GM12878 (cell line): ENCODE data around the gene DIP2A. TPM values are rescaled to one million over a fixed set of nuclear protein-coding genes. Genes with fewer than 3 reads are reported as not detected.

ENCODE experiments used
- ATAC-seq: fragments of 200-7000 bp; cut with Tn5 transposase; 3 replicates; pipeline ENCODE4 v1.9.1; 2020; ENCODE audit warnings: mild to moderate bottlenecking, moderate library complexity
- BruUV-seq: library from RNA; stranded (reverse); fragments of 400-500 nt; replicated peaks from 2 replicates; lab custom pipeline; 2021; lab: Mats Ljungman, UMichigan
- CTCF ChIA-PET: fragments of 300-600 bp; sonication (Branson Sonifier 250); formaldehyde crosslinking; extraction: SDS; loops from one replicate; lab custom pipeline; 2021; ENCODE audit warnings: inconsistent platforms; lab: Yijun Ruan, JAX
- POLR2A ChIA-PET: fragments of 350-600 bp; formaldehyde crosslinking; extraction: SDS; loops from one replicate; lab custom pipeline; 2021; ENCODE audit warnings: inconsistent platforms; lab: Charles Lee
- RAD21 ChIA-PET: fragments of 300-600 bp; sonication (Branson Sonifier 250); formaldehyde crosslinking; loops from one replicate; lab custom pipeline; 2023; ENCODE audit warnings: antibody characterized with exemption; ENCODE audit not compliant: unreplicated experiment; lab: Charles Lee
- SMC1A ChIA-PET: fragments of 300-600 bp; sonication (Branson Sonifier 250); formaldehyde crosslinking; loops from one replicate; lab custom pipeline; 2023; ENCODE audit not compliant: unreplicated experiment, uncharacterized antibody; lab: Charles Lee
- DNase-seq: peaks from one replicate; pipeline ENCODE4 v3.0.0-alpha.2; 2011; ENCODE audit warnings: low read depth, low spot score
- FAIRE-seq: peaks from 3 replicates; lab custom pipeline; 2011; peaks lifted over from hg19 to GRCh38; lab: Jason Lieb, UNC
- H2AFZ ChIP-seq: 2 replicates; pipeline ENCODE4 v1.6.0; 2011; ENCODE audit warnings: low read depth, low read length, control low read depth; ENCODE audit not compliant: control insufficient read depth
- H3K27ac ChIP-seq: 2 replicates; pipeline ENCODE4 v1.5.1; 2011; ENCODE audit warnings: control low read depth; ENCODE audit not compliant: control insufficient read depth, insufficient read depth
- H3K27me3 ChIP-seq, 2 experiments: replicated peaks in 1 of 2; 2 replicates each; pipeline versions ENCODE4 v1.6.0 to v1.6.1; 2011; ENCODE audit warnings: low read length in 1 of 2; ENCODE audit not compliant: control insufficient read depth in 2 of 2, insufficient read depth in 2 of 2
- H3K36me3 ChIP-seq, 2 experiments: 2 replicates each; pipeline ENCODE4 v1.5.1; 2011; ENCODE audit warnings: low read length in 1 of 2; ENCODE audit not compliant: control insufficient read depth in 2 of 2, insufficient read depth in 2 of 2
- H3K4me1 ChIP-seq: 2 replicates; pipeline ENCODE4 v1.6.1; 2011; ENCODE audit warnings: mild to moderate bottlenecking, low read length, moderate library complexity, mixed read lengths; ENCODE audit not compliant: control insufficient read depth, insufficient read depth
- H3K4me2 ChIP-seq: 2 replicates; pipeline ENCODE4 v1.6.0; 2011; ENCODE audit warnings: control low read depth; ENCODE audit not compliant: control insufficient read depth, insufficient read depth
- H3K4me3 ChIP-seq: fragments of 200-600 bp; sonication (generic); 2 replicates; pipeline ENCODE4 v1.5.1; 2016
- H3K79me2 ChIP-seq: 2 replicates; pipeline ENCODE4 v1.6.0; 2011; ENCODE audit warnings: low read length; ENCODE audit not compliant: control insufficient read depth, insufficient read depth
- H3K9ac ChIP-seq: 2 replicates; pipeline ENCODE4 v1.8.0; 2011; ENCODE audit warnings: low read length, control low read depth, mixed read lengths; ENCODE audit not compliant: control insufficient read depth, insufficient read depth
- H3K9me3 ChIP-seq: replicated peaks from 3 replicates; pipeline ENCODE4 v1.5.1; 2011; ENCODE audit warnings: mild to moderate bottlenecking, low read length; ENCODE audit not compliant: control insufficient read depth, insufficient read depth
- H4K20me1 ChIP-seq: 2 replicates; pipeline ENCODE4 v1.6.0; 2011; ENCODE audit not compliant: control insufficient read depth, insufficient read depth
- MAX ChIP-seq: IDR thresholded peaks from 2 replicates; pipeline ENCODE4 v1.6.1; 2012; ENCODE audit warnings: low read depth, low read length, improper control_type of control experiment
- NKRF ChIP-seq: fragments of 450-650 bp; conservative IDR thresholded peaks from 2 replicates; pipeline ENCODE4 v1.6.1; 2017; ENCODE audit warnings: mild to moderate bottlenecking, moderate library complexity
- SPI1 ChIP-seq: IDR thresholded peaks from 2 replicates; pipeline ENCODE4 v1.6.1; 2011; ENCODE audit warnings: low read depth, mild to moderate bottlenecking, low read length, moderate library complexity, borderline replicate concordance; ENCODE audit not compliant: insufficient read depth
- WGBS: methylation state at CpG from one replicate; pipeline ENCODE4 v1.1.6; 2016; ENCODE audit warnings: low lambda C conversion rate; ENCODE audit not compliant: insufficient replicate concordance, insufficient coverage; ENCODE audit errors: missing lambda C conversion rate; 5-methylcytosine and 5-hydroxymethylcytosine counted together
- in situ Hi-C: fragments of 300-500 bp; cut with MboI; formaldehyde crosslinking; loops from 9 replicates; pipeline ENCODE4 v1.14.3; 2018; ENCODE audit warnings: mixed read lengths
- intact Hi-C: fragments of 100-400 bp; cut with micrococcal nuclease; formaldehyde crosslinking; loops from one replicate; pipeline ENCODE4 v1.14.2; 2022; ENCODE audit not compliant: unreplicated experiment
- polyA plus RNA-seq, 11 experiments: library from polyadenylated mRNA; depleted of rRNA in 4 of 11; unstranded in 6 of 11; stranded (reverse) in 5 of 11; fragments of >200 nt; fragmentation: Nextera tagmentation in 4 of 11; fragmentation: Illumina TruSeq in 1 of 11; extraction: Ambion mirVana in 4 of 11; extraction: Trizol in 1 of 11; gene quantifications; 1 replicate in 1 of 11; 2 replicates in 10 of 11; pipeline versions ENCODE4 v1.2.1 to v1.2.3, GENCODE V29; 2011 to 2016; ENCODE audit warnings: inconsistent platforms in 2 of 11, missing spikeins in 2 of 11, low read depth in 1 of 11
- total RNA-seq, 4 experiments: library from RNA; depleted of rRNA in 3 of 4; stranded (reverse); fragments of >200 nt in 3 of 4; fragmentation: Illumina TruSeq in 1 of 4; extraction: Trizol in 1 of 4; gene quantifications; 2 replicates each; pipeline versions ENCODE4 v1.2.1 to v1.2.3, GENCODE V29; 2013 to 2021
- TF ChIP-seq, protein P1 (sequence below): fragments of 450-650 bp; IDR thresholded peaks from 2 replicates; pipeline ENCODE4 v1.6.1; 2014; ENCODE audit warnings: mild to moderate bottlenecking

Gene DIP2A
- total and polyA plus RNA-seq, 10 of the 15 experiments (the other 5 are each of a cell fraction or from before 2014, with no cell fraction given): 1.7 to 25.5 (median 12.2) TPM

GRCh38 chr21:46546799-46547198, 88.1 kb downstream of the DIP2A start:
- no peaks in the 10 kb centered on the region; the same call in 1 of the 2 replicates for H3K4me1 ChIP-seq
- H4K20me1 ChIP-seq: no peaks in the 10 kb centered on the region
- no peak overlapping the region for H3K4me2 ChIP-seq
- ATAC-seq (no peak), DNase-seq (no peak), FAIRE-seq (no peak)
- intact Hi-C loops (no loop called here), in situ Hi-C loops (no loop called here)
- H3K79me2 ChIP-seq: no peaks in the 10 kb centered on the region
- no peaks in the 10 kb centered on the region for H3K27me3 ChIP-seq
- no peak overlapping the region for H3K9ac ChIP-seq
- H3K9me3 ChIP-seq: no peaks in the 10 kb centered on the region
- no peak overlapping the region for H3K27ac ChIP-seq
- POLR2A ChIA-PET: no interaction called here
- no TSS peak for BruUV-seq
- no peak overlapping the region for H2AFZ ChIP-seq
- CTCF ChIA-PET: no interaction called here
- SMC1A ChIA-PET: no interaction called here
- RAD21 ChIA-PET: interaction anchor here (0.5 to 0.6 kb wide), 3 partner anchors 31 to 1366 kb away, joined by 3 read pairs; no protein-coding TSS in a partner anchor
- TF ChIP-seq NKRF (no peak), SPI1 (no peak), MAX (no peak)
- TF ChIP-seq, protein P1, sequence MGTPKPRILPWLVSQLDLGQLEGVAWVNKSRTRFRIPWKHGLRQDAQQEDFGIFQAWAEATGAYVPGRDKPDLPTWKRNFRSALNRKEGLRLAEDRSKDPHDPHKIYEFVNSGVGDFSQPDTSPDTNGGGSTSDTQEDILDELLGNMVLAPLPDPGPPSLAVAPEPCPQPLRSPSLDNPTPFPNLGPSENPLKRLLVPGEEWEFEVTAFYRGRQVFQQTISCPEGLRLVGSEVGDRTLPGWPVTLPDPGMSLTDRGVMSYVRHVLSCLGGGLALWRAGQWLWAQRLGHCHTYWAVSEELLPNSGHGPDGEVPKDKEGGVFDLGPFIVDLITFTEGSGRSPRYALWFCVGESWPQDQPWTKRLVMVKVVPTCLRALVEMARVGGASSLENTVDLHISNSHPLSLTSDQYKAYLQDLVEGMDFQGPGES: no peak
- WGBS: 90% methylated on average over 15 of the region's 15 CpGs
- no peak overlapping the region for H3K4me3 ChIP-seq
- H3K36me3 ChIP-seq: peaks cover 14 to 20% of the 10 kb centered on the region in 2 experiments; a peak in 3 of 4 replicates
